ENCODE results near the gene TP63.

The TP63 gene

DNA sequence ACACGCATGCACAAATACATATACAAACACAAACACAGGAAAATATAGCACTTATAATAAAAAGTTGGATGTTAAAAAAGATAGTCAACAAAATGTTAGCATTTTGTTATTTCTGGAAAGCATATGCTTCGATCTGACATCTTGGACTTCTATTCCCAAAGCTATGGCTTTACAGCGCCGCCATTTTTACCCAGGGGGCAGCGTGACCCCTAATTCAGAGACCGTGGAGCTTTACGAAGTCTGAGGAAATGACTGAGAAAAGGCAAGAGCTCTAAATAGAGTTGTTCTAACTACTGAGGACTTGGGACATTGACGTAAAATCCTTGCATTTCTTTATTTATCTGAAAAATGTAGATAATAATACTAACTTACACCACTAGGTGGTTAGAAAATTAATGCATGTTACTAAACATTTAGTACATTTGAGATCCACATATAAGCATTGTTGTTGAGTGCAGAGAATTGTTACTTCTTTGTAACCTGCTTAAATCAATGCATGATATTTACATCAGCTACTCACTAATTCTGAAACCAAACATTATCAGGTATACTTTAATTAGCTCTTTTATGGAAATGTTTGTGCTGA lies 155.4 kb downstream of the TP63 start:
- no peak for DNase-seq

DNA sequence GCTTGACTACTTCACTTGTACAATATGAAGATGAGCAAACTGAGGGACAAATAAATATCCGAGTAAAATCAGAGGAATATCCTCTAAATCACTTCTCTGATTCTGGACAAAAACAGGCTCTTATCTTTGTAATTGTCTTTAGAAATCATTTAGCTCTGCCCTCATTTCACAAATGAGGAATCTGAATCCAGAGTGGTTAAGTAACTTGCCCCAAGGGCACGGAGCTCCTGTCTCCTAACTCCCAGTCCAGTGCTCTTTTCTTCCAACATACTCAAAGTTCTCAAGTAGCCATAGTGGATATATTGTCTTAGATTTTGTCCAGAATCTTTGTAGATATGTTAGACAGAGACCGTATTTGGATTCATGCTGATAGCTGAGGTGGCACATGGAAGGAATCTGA lies 156.0 kb downstream of the TP63 start:
- no peak for DNase-seq

DNA sequence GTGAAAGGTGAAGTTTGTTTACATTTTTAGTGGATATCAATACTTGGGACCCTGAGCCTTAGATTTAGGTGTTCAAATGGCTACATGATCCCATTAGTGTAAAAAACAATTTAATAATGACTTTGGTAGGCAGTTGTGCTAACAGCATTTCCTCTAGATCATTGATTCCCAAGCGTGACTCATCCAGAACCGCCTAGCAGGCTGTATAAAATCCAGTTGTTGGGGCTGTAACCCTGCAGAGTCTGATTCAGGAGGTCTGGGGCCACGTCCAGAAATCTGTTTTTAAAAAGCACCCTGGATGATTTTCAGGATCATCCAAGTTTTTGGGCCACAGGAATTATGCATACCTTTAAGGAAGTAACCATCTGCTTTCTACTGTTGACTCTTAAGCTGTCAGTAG lies 156.4 kb downstream of the TP63 start:
- DNase-seq = no peak

DNA sequence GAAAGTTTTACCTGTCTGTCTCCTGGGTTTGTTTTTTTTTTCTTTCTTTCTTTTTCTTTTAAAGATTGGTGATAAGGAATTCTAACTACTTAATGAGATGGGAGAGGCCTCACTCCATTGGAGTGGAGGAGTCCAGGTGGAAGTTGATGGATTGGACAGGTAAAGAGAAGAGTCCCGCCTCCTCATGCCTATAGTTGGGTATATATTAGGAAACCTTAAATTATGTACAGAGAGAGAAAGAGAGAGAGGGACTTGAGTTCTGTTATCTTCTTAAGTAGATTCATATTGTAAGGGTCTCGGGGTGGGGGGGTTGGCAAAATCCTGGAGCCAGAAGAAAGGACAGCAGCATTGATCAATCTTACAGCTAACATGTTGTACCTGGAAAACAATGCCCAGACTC lies 158.2 kb downstream of the TP63 start:
- DNase-seq = no peak

DNA sequence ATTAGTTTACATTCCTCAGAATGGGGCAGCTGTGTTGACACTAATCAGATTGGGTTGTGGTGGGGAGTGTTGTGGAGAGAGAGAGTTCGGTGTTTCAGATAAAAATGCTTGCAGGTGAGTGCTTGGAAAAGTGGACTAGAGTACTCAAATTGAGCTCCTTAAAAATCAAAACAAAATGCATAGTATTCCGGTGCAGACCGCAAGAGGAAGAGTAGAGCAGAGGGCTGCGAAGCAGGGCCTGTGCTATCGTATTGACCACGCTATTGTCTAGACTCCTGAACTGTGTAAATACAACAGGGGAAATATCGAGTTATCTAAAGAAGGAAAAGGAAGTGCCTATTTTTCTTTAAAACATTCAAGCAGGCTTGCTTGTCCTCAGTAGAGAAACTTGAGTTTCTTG lies 159.5 kb downstream of the TP63 start:
- DNase-seq = no peak

DNA sequence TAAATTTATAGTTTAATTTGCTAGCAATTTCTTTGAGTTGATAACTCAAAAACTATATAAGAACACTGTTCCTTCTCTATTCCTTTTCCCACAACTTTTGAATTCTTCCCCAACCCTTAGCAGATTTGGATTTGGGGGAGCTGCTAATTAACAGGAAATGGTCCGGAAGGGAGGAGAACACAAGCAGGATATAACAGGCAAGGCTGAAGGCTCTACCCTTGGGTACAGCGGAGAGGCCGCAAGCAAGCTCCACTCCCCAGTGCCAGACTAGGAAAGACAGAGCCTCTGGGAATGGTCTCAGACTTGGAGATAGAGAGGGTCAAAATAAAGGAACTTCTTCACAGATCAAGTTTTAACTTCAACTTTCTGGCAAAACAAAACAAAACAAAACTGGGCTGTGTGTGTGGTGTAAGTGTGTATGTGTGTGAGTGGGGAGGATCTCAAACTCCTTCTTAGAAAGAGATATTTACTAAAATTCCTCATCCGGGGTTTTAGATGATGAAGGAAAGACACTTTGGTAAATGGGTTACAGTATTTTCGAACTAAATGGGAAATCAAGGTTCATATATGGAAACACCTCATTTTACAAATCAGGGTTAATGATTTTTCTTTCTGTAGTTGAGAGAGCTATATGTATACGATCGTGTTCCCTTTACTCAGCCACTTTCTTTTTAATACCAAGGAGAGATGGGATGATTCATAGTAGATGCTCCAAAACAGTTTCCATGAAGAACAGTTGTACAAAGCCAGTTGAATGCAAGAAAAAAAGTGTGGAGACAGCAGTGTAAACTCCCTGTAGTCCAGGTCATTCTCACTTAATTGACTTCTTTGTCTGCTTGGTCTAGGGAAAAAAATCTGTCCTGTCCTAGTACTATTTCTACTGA lies 161.1 kb downstream of the TP63 start:
- no peak for DNase-seq

DNA sequence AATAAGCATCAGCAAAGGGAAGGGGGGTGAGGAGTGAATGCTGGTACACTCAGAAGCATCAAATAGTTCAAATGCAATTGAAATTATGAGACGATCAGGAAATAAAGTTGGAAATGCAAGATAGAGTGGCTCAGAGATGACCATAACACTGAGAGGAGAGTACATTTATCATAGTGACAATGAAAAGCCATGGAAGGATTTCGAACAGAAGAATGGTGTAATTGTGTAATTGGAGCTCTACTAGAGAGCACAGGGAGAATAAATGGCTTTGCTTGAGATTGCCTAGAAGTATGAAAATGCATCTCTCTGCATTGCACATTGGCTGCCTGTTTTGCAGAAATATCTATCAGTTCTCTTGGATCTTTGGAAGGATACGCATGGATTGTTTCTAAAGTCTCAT lies 163.3 kb downstream of the TP63 start:
- DNase-seq = no peak

DNA sequence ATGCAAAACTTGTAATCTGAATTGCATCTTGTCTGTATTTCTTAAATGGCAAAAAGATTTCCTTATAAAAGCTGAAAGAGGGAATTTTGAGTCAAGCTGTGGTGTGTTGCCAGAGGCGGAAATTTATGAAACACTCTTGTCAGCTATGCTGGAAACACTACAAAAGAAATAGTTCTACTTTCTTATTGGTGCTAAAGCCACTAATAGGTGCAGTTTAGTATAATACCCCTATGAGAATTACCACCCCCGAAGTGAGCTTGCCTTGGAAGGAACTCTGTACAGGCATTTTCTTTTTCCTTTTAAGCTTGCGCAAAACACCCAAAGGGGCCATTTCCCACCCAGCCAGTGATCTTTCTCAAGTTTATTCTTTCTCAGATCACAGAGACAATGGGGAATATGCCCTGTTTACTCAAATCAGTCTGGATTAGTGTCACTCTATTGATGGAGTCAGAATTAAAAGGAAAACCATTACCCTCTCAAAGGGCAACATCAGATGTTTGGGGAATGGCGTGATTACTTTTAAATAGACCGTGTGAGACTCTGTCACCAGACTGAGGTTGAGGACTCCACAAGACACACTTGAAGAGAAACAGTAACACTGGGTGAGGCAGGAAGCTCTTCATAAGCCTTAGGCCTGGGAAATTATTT lies 166.0 kb downstream of the TP63 start:
- no peak for DNase-seq

DNA sequence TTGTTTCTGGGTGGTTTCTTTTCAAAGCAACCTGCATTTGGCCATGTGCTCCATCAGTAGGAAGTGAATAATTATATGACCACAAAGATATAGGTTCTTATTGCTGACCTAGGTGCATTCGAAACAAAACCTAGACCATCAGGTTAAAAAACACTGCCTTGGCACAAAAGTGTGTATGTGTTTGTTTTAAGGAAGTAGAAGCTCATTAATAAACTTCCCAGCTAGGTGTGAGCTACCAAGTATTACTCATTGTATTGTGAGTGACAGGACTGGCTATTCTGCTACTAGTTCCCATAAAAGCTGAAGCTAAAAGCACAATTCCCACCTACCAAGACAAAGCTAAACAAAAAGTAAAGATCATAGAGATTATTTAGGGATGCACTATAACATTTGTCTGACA lies 168.2 kb downstream of the TP63 start:
- DNase-seq = no peak

DNA sequence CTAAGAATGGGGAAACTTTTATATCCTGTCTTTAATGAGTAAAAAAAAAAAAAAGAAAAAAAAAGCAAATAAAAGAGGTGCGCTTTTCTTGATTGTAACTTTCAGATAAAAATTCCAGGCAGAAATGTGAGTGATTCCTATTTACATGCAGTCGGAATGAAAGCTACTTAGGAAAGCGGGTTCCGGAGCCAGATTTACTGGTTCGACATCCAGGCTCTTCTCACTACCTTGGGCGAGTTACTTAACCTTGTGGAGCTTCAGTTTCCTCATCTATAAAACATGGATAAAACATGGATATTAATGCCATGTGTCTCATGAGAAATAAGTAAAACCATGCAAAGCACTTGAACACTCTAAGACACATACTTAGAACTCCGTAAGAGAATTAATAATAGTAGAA lies 169.2 kb downstream of the TP63 start:
- DNase-seq = no peak

DNA sequence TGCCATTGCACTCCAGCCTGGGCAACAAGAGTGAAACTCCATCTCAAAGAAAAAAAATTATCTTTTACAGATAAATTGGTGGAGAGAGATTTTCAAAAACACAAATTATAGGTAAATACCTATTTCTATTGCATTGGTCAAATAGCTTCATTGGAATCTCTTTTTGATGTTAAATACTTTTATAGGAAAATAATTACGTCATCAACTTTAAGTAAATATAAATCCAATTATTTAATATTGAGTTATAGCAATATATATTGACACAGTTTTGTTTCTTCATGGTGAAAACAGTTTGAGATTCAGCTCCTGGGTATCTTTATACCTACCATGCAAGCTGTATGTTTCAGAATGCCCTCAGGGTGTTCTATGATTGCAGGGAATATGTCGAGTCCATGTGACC lies 172.1 kb downstream of the TP63 start:
- DNase-seq = no peak

DNA sequence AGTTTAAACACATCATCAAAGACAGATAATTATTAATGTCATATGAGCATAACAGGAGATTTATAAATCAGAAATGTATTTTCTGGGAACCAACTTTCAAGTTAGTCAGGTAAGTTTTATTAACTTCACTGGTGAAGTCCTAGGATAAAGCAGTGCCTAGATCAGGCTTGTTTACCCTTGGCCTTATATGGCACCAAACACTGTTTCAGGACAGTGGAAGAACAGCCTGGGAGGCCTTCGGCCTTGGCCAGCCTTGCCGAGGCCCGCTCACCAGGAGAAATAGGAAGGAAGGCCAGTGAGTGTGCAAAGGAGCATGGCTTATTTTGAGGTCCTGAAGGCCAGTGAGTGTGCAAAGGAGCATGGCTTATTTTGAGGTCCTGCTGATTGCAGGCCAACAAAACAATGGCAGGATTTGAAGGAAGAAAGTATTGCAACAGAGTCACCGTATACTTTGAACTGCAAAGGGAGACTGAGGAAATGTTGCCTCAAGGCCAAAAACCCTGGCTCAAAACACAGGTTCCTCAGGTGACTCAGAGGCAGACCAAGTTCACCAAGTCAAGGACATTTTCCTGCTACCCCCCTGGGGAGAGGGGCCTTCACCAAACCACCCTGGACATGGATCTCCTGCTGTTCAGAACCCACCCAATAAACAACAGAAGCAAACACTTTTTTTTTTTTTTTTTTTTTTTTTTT lies 174.3 kb downstream of the TP63 start:
- no peak for DNase-seq

DNA sequence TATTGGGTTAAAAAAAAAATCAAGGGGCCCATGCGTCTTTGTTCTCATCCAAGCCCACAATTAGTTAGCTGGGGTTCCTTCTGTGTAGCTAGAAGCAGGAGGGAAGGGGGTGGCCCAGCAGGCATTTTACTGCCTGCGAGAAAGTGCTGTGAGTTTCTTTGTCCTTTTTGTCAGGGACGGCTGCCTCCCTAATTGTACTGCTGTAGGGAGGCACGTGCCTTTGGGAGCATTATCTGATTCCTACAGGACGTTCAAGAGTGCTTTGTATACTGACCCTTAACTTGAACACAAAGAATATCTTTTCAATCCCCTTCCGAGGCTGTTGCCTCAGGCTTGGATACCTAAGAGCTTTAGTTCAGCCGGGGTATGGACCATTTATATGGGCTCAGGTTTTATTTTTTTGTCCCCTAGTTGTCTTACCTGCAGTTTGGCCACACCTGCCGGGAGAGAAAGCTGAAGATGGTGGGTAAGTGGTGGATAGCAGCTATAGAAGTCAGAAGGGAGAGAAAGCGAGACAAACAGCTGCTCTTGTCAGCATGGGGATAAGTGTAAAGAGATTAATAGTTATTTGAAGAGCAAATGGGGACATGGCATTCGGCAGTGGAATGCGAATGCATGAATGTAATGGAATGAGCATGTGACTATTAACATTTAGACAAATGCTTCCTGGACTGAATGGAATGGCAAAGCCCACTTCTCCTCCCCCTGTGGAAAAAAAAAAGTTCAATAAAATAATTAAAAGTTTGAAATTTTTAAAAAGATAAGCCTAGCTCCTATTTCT lies 175.2 kb downstream of the TP63 start:
- DNase-seq = no peak

DNA sequence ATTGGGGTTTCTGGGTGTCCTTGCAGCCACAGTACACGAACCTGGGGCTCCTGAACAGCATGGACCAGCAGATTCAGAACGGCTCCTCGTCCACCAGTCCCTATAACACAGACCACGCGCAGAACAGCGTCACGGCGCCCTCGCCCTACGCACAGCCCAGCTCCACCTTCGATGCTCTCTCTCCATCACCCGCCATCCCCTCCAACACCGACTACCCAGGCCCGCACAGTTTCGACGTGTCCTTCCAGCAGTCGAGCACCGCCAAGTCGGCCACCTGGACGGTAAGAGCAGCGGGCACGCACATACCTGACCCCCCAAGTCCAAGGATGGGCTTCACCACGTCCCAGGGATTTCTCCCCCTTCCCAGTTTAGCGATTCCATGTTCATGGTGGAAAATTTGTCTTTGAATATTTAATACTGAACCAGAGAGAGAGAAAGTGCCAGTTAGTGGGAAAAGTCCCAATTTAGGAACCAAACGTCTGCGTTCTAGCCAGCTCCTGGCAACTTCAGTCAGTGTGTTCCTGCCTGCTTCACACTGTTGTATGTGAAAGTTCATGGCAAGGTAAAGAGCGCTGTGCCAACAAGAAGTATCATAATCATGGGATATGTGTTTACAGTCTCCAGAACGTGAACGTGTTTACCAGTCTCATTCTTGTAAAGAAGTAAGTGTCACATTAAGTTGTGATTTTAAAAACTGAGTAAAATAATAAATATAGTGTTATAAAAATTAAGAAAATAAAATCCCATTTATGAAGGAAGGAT lies 177.2 kb downstream of the TP63 start:
- no peak for DNase-seq

DNA sequence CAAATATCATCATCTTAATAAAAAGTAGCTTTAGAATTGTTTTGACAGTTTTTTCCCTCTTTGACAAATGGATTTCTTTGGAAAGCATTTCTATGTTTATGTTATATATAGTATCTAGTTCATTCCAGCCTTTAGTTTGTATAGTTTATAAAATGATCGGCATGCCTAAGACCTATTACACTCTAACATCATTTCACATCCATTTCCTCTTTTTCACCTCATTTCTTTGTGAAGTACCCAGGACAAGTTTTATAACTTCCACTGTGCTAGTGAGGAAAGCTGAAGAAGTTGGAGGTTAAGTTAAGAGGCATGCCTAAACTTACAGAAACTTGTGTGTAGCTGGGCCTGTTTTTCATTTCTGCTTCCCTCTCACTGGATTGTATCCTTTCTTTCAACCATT lies 178.4 kb downstream of the TP63 start:
- DNase-seq = no peak

DNA sequence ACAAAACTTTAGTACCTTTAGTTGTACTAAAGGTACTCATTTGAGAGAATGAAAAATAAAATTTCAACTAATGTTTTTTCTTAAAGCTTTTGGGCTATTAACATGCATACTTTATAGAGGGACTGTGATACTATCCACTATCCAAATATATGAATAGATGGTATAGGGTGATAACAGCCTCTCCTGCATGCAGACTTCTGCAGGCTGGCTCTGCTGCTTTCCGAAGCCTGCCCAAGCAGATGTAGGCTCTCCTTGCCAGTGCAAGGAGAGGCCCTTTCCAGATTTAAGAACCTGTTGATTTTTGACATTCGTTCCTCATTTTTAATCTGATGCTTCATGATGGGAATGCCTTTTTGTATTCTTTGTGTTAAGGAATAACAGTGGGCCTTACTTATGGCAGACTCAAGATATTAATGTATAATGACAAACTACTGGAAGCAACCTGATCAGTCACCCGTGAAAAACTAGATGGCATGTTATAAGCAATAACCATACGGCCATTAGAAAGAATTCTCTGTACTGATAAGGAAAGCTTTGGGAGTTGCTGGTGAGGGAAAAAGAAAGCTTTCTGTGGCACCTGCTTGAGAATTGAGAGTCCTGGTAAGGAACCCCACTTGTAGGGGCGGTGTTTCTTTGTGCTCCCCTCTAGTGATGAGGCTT lies 181.7 kb downstream of the TP63 start:
- DNase-seq = no peak

DNA sequence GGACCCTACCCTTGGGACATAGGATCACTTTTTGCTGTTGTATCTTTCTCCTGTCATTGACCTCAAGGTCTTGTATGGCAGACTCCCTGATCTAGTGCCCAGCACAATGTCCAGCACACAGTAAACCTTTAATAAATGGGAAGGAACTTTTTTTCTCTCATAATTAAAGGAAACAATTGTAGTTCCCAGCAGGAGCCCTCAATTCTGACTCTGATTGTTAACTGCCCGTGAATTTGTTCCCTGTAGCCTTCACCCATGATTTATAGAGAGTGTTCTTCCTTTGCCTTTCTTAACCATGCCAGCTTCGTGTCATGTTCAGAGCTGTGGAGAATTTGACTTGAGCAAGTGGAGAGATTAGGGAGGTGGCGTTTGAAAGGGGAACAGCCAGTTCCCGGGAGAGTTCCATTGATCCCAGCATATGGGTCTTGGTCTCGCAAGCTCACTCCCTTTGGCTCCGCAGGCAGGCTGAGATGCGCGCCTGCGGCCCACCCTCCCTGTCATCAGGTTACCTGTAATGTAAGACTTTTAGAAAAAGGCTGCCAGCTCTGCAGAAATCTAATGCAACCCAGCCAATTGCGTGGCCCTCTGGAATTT lies 182.6 kb downstream of the TP63 start:
- DNase-seq = no peak

DNA sequence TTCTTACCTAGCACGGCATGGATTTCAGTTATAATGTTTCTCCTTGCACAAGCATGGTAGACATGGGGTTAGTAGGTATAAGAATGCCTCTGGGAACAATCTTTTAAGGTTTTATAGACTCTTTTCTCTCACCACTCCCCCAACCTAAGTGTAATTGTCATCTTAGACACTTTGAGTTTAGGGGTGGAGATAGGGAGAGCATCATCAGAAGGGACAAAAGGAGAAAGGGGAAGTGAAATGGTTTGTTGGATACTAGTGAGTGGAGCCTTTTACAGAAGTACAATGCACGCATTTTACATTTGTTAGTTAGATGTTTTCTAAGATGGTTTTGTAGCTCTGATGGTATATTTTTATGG lies 189.2 kb downstream of the TP63 start:
- no peak for DNase-seq

DNA sequence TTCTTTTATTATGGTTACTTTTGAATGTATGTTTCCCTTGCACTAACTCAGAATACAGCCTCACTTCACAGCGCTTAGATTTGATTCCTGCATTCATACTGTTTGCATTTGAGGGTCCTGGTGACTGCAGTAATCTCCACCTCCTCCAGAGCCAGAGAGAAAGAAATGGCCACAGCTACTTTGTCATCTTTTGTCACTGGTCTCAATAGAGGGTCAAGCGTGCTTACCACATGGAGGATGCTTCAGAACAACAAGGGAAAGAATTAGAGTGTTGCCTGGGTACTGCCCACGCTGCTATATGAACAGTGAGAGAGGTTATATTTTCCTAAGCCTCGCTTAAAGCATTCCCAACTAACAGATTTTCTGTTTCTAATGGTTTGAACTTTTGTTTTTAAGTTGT lies 190.1 kb downstream of the TP63 start:
- no peak for DNase-seq

DNA sequence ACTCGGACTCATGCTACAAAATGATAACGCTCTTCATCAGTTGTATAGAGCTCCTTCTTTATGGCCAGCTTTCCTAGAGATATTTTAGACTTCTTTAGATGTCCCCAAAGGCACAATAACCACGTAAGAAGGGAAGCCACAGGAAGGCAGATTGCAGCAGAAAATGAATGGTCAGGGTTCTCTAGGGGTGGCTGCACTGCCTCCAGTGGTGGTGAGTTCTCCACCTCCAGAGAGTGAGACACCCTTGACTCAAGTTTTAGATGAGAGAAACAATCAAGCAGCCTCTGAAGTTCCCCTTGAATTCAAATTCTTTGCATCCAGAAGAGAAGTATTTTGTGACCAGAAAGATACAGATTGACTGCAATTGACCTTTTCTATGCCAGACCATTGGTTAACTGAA lies 191.5 kb downstream of the TP63 start:
- DNase-seq = no peak

DNA sequence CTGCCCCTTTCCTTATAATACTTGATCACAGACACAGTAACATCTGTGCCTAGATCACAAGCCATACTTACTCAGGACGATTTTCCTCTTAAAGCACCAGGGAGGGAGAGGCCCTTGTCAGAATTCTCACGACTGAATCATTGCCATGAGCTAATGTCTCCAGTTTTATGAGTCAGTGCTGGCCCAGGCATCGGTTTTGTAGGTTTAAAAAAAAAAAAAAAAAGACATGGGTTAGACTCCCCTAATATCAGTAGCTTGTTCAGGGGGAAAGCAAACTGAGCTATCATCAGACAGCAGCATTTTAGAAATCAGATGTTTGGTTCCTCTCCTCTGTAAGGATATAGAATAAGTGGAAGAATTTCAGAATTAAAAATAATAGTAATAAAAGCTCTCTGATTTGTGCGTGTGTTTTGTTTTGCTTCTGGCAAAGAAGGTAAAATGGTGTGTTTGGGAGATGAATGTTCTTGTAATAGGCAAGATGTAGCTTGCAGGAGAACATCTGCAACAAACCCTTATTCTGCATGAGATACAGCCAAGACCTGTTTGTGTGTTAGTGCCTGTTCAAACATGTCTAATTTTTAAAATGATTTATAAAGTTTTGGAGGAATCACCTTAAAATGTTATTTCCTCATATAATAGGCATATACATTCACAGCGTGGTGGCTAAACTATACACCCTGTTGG lies 193.6 kb downstream of the TP63 start:
- DNase-seq = no peak
